HEK293T (cell line): ENCODE data around the gene ZFP3.
"Not testable (repeated sequence)": the region's sequence is repeated elsewhere in the genome, so short reads cannot be mapped to it uniquely, and the experiment has no call there.

ENCODE experiments used
- CTCF ChIA-PET: fragments of 350-600 bp; formaldehyde crosslinking; extraction: SDS; loops from one replicate; lab custom pipeline; 2021; ENCODE audit warnings: antibody characterized with exemption, inconsistent platforms; lab: Yijun Ruan, JAX
- POLR2A ChIA-PET: fragments of 350-600 bp; formaldehyde crosslinking; extraction: SDS; loops from one replicate; lab custom pipeline; 2020; ENCODE audit warnings: antibody characterized with exemption, inconsistent platforms; lab: Yijun Ruan, JAX
- DNase-seq: peaks from one replicate; pipeline ENCODE4 v3.0.0; 2012; ENCODE audit warnings: mixed read lengths; ENCODE audit errors: extremely low spot score
- ARNT ChIP-seq: fragments of 450-650 bp; IDR thresholded peaks from 2 replicates; pipeline ENCODE4 v1.6.1; 2017; ENCODE audit warnings: mild to moderate bottlenecking
- BHLHE40 ChIP-seq: fragments of 450-650 bp; IDR thresholded peaks from 2 replicates; pipeline ENCODE4 v1.6.1; 2016; ENCODE audit warnings: mild to moderate bottlenecking, moderate library complexity, borderline replicate concordance
- CTBP1 ChIP-seq: fragments of 450-650 bp; IDR thresholded peaks from 2 replicates; pipeline ENCODE4 v1.6.1; 2016; ENCODE audit warnings: borderline replicate concordance
- ELF4 ChIP-seq: fragments of 450-650 bp; IDR thresholded peaks from 2 replicates; pipeline ENCODE4 v1.6.1; 2017; ENCODE audit warnings: antibody characterized with exemption
- FOXA1 ChIP-seq: fragments of 450-650 bp; IDR thresholded peaks from 2 replicates; pipeline ENCODE4 v1.6.1; 2016; ENCODE audit warnings: mild to moderate bottlenecking
- FOXK2 ChIP-seq: fragments of 450-650 bp; IDR thresholded peaks from 2 replicates; pipeline ENCODE4 v1.6.1; 2016; ENCODE audit warnings: mild to moderate bottlenecking
- FOXM1 ChIP-seq: fragments of 450-650 bp; IDR thresholded peaks from 2 replicates; pipeline ENCODE4 v1.6.1; 2017; ENCODE audit warnings: mild to moderate bottlenecking, borderline replicate concordance
- HDGF ChIP-seq: fragments of 450-650 bp; IDR thresholded peaks from 2 replicates; pipeline ENCODE4 v1.6.1; 2017; ENCODE audit warnings: antibody characterized with exemption, borderline replicate concordance
- L3MBTL2 ChIP-seq: fragments of 450-650 bp; conservative IDR thresholded peaks from 2 replicates; pipeline ENCODE4 v1.6.1; 2016; ENCODE audit warnings: mild to moderate bottlenecking
- LEF1 ChIP-seq: fragments of 450-650 bp; IDR thresholded peaks from 2 replicates; pipeline ENCODE4 v1.6.1; 2017; ENCODE audit warnings: mild to moderate bottlenecking, borderline replicate concordance
- NFRKB ChIP-seq: fragments of 450-650 bp; IDR thresholded peaks from 2 replicates; pipeline ENCODE4 v1.6.1; 2016; ENCODE audit warnings: mild to moderate bottlenecking, moderate library complexity
- PKNOX1 ChIP-seq: fragments of 450-650 bp; IDR thresholded peaks from 2 replicates; pipeline ENCODE4 v1.6.1; 2016
- SP1 ChIP-seq: fragments of 450-650 bp; IDR thresholded peaks from 2 replicates; pipeline ENCODE4 v1.6.1; 2017
- SUZ12 ChIP-seq: fragments of 450-650 bp; IDR thresholded peaks from 2 replicates; pipeline ENCODE4 v1.6.1; 2016; ENCODE audit warnings: mild to moderate bottlenecking
- TARDBP ChIP-seq: fragments of 450-650 bp; IDR thresholded peaks from 2 replicates; pipeline ENCODE4 v1.6.1; 2016
- ZNF384 ChIP-seq: fragments of 450-650 bp; IDR thresholded peaks from 2 replicates; pipeline ENCODE4 v1.6.1; 2016

The ZFP3 gene

GRCh38 chr17:5138616-5139457 lies 60.6 kb downstream of the ZFP3 start:
- no peak for DNase-seq
- ChIA-PET CTCF (no interaction called here), POLR2A (no interaction called here)
- no peak for TF ChIP-seq FOXM1
- no peak for TF ChIP-seq FOXA1
- no peak for TF ChIP-seq ELF4
- TF ChIP-seq FOXK2 = no peak
- no peak for TF ChIP-seq SUZ12
- TF ChIP-seq SP1 = no peak
- TF ChIP-seq ARNT = no peak
- TF ChIP-seq BHLHE40 = no peak
- no peak for TF ChIP-seq HDGF
- no peak for TF ChIP-seq PKNOX1
- TF ChIP-seq NFRKB = no peak
- TF ChIP-seq CTBP1 = no peak
- no peak for TF ChIP-seq ZNF384
- TF ChIP-seq LEF1 = no peak
- no peak for TF ChIP-seq L3MBTL2
- TF ChIP-seq TARDBP = no peak

GRCh38 chr17:5139458-5139732 lies 61.1 kb downstream of the ZFP3 start:
- TF ChIP-seq LEF1 = no peak
- no peak for TF ChIP-seq SP1
- TF ChIP-seq BHLHE40 = no peak
- no peak for TF ChIP-seq ARNT
- TF ChIP-seq NFRKB = no peak
- no peak for TF ChIP-seq FOXK2
- TF ChIP-seq ZNF384 = no peak
- no peak for TF ChIP-seq CTBP1
- TF ChIP-seq ELF4 = no peak
- no peak for TF ChIP-seq FOXM1
- ChIA-PET CTCF (no interaction called here), POLR2A (no interaction called here)
- DNase-seq = no peak

- CTCF ChIA-PET, POLR2A ChIA-PET: not testable (repeated sequence)
Measured at GRCh38 chr17:5142877-5143276, 64.6 kb downstream of the ZFP3 start.

More at GRCh38 chr17:5142877-5143276, 64.6 kb downstream of the ZFP3 start:
- DNase-seq = not testable (repeated sequence)
